M059J (cell line): ENCODE measurements around the gene RASL10A. TPM values are rescaled to one million over a fixed set of nuclear protein-coding genes. Genes with fewer than 3 reads are reported as not detected.
"Not testable (repeated sequence)": the region's sequence is repeated elsewhere in the genome, so short reads cannot be mapped to it uniquely, and the experiment has no call there.

Experiments
- DNase-seq: peaks from one replicate; pipeline ENCODE4 v3.0.0-alpha.2; 2012; ENCODE audit warnings: low read depth
- total RNA-seq: library from RNA; depleted of rRNA; stranded (reverse); fragments of >200 nt; shearing (Covaris generic); gene quantifications from 2 replicates; pipeline ENCODE4 v1.2.3, GENCODE V29; 2014; rRNA removed

The RASL10A gene, protein sequence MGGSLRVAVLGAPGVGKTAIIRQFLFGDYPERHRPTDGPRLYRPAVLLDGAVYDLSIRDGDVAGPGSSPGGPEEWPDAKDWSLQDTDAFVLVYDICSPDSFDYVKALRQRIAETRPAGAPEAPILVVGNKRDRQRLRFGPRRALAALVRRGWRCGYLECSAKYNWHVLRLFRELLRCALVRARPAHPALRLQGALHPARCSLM
- 0.07 TPM in 1 of 2 replicates, not detected in the other for total RNA-seq

DNA sequence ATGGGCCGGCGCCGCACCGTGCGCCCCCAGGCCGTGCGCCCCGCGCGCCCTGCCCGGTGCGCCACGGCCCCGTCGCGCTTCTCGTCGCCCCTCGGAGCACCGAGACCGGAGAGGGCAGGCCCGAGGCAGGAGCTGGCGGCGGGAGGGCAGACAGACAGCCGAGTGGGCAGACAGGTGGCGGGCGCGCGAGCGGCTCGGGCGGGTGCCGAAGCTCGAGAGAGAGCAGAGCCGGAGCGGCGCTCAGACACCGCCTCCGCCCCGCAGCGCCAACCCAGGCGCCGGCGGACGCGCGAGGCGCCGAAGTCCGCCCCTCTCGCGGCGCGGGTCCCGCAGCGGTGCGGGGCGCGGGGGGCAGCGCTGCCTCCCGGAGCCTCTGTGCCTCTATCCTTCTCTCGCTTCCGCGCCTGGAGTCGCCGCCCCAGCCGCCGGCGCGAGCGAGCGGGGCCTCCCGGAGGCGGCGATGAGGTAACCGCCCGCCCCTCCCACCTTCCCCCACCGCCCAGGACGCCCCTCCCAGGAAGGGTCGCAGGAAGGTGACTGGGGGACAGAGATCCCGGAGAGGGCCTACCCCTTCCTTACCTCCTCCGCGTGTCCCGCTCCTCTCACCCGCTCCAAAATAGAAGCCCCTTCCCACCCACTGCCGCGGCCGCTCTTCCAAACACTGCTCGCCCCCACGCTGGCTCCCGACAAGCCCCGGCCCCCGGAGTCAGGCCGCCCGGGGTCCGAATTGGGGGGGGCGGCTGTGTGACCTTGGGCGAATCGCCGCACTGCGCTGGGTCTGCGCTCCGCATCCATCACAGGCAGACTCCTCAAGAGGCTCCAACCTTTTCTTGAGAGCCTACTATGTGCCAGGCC is at the start of gene RASL10A:
Gene RASL10A, minus strand, starts transcription at position 412 of the 855 bp plus-strand sequence. CDS start 451 bp downstream, outside the sequence.
- no peak for DNase-seq

DNA sequence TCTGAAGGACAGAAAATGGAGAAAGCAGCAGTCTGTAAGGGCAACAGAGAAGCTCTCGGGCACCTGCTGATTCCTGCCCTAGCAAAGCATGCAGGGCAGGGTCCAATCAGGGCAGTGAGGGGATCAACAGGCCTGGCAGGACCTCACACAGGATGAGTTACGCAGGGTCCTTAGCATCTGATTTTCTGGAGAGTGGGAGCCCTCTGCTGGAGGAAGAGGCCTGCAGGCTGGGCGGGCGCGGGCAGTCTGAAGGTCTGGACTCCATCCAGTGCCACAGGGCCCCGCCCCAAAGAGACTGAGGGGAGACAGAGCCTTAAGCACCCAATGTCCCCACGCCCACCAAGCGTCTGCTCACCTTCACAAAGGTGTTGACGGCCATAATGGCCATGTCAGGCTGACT is 44.0 kb upstream of the RASL10A start:
- DNase-seq, result no peak

DNA sequence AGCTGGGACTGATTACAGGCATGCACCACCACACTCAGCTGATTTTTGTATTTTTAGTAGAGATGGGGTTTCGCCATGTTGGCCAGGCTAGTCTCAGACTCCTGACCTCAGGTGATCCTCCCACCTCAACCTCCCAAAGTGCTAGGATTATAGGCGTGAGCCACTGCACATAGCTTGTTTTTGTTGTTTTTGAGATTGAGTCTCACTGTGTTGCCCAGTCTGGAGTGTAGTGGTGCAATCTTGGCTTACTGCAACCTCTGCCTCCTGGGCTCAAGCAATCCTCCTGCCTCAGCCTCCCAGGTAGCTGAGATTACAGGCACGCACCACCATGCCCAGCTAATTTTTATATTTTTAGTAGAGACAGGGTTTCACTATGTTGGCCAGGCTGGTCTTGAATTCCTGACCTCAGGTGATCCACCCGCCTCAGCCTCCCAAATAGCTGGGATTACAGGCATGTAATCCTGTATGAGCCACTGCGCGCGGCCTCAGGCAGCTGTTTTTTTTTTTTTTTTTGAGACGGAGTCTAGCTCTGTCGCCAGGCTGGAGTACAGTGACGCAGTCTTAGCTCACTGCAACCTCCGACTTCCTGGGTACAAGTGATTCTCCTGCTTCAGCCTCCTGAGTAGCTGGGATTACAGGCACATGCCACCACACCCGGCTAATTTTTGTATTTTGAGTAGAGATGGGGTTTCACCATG is 41.8 kb upstream of the RASL10A start:
- not testable (repeated sequence) for DNase-seq

DNA sequence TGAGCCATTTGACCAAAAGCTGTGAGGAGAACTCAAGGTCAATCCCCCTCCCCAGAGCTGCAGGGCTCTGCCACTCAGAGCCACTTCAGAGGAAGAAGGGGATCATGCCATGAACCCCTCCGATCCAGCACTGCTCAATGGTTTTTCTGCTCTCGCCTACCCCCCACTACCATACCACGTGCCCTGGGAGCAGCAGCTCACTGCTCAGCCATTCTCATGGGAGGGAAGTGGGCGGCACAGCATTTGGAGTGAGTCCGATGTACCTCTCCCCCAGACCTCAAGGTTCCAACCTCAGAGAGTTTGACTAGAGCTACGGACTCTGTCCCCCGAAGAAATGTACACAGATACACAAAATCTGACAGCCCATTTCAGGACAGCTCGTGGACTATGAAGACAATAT is 38.4 kb upstream of the RASL10A start:
- no peak for DNase-seq

DNA sequence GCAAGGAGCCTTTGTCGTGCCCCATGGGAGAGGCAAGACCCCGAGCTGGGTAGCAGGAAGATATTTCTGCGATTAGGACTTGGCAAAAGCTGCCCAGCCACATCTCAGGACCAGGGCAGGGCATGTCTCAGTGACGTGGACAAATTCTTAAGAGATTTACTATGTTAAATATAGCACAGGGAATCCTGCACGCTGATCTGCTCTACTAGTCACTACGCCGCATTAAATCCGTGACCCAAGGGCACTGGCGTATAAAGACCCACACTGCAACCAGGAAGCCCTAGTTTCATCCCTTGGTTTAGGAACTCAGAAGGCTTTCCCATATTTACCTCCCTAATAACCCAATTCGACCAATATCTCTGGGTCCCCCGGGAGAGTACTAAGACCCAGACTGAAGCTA is 37.8 kb upstream of the RASL10A start:
- no peak for DNase-seq

DNA sequence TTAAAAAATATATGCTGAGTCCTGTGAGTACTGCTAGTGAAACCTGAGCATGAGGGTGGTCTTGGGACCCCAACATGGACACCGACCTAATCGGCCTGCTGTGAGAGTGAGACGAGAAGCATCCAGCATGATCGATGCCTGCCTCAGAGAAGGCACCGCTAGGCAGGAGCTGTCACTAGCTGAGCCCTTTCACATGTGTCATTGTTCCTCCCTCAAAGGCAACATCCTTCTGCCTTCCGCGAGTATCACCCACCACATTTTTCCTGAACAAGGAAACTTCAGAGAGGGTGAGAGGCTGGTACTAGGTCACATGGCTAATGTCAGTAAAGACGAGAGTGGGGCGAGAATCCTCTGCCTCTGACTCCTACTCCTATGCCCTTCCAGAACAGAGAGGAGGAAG is 37.3 kb upstream of the RASL10A start:
- DNase-seq, result no peak

DNA sequence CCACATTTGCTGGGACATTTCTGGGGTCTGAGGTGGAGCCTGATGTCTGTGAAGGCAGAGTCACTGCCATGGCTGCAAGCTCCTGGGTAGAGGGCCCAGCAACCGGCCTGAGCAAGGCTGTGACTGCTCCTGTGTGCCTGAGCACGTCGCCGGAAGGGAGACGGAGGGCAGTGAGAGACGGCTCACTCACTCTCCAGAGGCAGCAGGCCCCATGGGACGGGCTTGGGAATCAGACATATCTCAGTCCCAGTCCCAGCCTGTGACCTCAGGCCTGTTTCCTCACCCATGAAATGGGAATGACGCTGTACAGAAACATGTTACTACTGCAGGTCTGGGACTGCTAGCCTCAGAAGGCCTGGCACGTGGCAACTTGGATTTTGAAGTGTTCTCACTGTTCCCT is 36.4 kb upstream of the RASL10A start:
- no peak for DNase-seq

DNA sequence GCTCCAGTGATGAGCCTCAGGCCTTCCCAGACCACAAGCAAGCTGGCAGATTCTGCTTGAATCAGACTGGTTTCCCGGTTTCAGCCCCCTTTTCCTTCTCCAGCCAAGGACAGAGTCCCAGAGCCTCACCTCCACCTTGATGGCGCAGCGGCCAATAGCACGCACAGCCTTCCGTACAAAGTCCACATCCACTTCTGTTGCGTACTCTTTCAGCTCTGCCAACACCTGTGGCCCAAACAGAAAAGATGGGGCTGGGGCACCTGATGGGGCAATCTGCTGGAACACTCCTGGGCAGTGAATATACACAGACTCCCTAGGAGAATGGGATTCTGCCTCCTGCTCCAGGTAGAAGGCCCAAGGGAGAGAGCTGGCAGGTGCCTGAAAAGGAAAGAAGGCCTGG is 35.5 kb upstream of the RASL10A start:
- no peak for DNase-seq

DNA sequence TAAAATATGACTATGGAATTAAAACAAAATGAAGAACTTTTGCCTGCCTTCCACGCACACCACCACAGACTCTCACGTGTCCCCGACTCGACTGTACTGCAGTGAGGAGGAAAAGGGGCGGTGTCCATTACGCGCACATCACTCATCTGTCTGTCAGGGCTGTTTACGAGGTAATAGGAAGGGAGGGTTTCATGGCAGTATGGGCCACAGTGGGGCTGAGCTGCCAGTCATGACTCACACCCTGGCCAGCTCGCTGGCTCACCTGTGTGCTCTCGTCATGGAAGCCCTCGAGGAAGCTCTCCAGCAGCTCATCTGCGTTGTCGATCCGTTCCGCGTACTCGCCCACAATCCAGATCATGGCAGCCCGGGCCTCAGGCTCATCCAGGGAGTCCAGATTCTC is 33.5 kb upstream of the RASL10A start:
- peak; percentile 28 for DNase-seq

DNA sequence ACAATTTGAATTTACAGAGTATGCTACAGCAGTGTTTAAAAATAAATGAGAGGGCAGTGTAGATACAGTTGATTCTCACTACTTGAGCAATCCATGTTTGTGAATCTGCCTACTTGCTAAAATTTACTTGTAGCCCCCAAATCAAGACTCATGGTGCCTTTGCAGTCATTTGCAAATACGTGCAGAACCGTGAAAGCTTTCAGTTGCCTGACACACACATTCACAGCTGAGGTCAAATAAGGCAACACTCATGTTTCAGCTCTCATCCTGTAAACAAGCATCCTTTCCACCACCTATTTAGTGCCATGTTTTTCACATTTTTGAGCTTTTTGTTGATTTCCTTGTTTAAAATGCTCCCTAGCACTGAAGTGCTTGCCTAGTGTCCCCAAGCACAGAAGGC is 32.5 kb upstream of the RASL10A start:
- no peak for DNase-seq

DNA sequence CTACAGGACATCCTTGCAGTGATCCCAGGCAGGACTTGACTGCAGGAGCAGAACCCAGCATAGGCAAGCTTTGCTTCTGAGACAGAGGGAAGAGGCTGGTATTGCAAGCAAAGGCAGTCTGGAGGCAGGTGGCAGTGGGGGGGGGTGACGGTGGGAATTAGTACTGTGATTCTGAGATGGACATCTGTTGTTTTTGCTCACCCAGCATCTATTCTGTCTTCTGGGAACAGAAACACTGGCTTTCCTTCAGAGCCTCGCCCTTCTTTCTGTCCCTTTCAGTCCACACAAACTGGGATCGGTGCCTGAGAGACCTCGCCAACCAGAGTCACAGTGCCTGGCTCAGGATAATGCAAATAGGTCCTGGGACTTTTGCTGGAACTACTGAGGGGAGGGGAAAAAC is 31.2 kb upstream of the RASL10A start:
- DNase-seq, result no peak

DNA sequence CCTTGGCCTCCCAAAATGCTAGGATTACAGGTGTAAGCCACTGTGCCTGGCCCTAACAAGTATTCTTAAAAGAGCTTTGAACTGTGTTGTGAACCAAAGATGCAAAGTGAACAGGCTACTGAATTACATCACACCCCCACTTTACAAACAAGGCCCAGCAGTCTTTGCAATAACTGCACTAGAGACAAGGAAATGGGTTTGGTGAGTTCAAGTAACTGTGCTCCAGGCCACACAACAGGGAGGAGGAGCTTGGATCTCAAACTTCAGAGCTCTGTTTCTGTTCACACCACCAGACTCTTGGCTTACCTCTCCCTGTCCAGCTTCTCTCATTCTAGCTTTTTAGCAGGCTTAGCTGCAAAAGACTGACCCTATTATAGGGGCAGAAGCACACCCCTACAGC is 30.4 kb upstream of the RASL10A start:
- no peak for DNase-seq

DNA sequence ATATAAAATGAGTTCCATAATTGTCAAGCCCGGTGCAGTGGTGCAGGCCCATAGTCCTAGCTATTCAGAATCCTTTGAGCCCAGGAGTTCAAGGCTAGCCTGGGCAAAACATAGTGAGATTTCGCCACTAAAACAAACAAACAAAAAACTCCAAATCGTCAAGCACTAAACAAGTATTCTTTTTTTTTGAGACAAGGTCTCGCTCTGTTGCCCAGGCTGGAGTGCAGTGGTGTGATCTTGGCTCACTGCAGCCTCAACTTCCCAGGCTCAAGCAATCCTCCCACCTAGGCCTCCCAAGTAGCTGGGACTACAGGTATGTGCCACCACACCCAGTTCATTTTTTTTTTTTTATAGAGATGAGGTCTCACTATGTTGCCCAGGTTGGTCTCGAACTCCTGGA is 29.4 kb upstream of the RASL10A start:
- not testable (repeated sequence) for DNase-seq

DNA sequence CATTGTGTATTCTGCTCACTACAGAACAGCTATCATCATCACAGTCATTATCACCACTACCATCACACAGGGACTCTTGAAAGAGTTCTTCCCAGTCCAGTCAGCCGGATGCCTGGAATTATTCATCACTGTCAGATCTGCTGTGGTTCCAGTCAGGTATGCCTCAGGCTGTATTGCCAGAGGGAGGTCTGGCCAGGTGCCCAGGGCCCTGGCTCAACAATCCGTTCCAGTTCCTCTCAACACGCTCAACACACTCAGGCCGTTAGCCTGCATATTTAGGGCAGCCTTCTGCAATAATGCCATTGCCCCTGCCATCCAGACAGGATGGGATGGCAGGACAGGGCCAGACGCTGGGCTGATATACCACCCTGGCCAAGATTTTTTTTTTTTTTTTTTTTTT is 28.6 kb upstream of the RASL10A start:
- peak; percentile 96 for DNase-seq

DNA sequence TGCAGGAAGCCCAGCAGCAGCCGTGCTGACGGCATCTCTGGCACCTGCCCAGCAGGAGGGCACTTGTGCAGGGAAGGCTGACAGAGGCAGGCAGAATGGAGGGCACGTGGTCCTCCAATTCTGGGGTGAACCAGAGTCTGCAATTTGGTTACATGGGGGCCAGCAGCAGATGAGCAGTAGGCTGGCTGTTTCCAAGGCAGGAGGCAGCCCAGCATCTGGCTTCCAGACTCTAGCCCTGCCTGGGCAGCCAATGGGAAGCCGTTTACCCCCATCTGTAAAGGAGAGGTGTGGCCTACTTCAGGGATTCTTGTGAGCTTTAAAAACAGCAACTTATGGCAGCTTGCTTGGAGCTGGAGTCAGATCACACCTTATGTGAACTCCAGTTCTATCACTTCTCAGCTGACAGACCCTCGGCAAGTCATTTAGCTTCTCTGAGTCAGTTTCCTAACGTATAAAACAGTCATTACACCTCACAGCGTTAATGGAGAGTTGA is 27.9 kb upstream of the RASL10A start:
- DNase-seq, result peak; percentile 52

DNA sequence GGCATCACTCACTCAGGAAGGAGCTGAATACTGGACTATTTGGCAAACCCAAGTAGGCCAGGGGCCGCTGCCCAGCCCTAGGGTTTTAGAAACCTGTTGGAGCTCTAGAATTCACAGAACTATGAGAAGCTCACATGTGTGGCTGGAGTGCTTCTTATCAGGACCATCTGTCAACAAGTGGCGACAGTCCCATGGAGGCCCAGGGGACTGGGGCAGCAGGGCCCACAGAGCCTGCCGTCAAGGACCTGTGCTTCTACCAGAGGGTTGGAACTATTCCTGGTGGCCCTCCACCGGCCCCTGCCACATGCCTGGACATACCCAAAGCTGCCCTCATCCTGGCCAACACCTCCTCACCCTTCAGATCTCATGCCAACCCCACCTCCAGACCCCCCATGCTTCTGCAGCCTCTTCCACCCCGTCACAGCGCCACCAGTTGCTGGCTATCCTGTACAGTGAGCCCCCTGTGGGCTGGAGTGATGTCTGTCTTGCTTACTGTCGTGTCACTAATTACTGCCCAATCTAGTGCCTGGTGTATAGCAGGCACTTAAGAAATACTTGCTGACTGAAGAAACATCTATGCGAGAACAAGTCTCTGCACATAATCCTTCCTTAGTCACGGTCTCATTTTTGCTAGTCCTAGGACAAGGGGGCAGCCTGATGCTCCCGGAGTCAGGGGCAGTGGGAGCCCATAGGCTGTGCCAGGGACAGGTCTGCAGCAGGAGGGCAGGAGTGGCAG is 27.2 kb upstream of the RASL10A start:
- no peak for DNase-seq

DNA sequence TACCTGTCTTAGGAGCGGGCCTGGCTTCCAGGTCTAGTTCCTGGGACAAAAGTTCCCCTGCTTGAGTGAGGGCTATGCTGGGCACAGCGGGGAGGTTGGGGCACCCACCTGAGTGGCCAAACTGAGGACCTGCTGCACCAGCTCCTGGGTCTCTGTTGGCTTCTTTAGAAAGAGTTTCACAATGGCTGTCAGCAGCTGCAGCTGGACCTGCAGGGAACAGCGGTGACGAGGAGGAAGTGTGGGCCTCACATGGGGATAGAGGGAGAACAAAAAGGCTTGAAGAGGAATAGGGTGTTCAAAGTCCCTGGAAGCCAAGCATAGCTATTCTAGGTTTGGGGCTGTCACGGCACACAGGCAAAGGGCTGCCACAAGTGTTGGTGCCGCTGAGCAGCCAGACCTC is 26.7 kb upstream of the RASL10A start:
- no peak for DNase-seq

DNA sequence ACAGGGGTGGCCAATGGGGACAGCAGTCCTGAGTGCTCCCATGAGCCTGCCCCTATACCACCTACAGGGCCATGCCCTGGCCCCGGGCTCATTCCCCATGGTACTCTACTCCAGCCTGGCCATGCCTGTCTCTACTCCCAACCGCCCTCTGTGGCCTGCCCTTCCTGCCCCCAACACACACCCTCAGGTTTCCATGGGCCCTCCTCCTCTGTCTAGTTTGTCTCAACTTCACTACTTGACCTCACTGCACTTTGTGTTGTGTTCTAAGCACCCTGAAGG is 26.3 kb upstream of the RASL10A start:
- DNase-seq, result no peak

DNA sequence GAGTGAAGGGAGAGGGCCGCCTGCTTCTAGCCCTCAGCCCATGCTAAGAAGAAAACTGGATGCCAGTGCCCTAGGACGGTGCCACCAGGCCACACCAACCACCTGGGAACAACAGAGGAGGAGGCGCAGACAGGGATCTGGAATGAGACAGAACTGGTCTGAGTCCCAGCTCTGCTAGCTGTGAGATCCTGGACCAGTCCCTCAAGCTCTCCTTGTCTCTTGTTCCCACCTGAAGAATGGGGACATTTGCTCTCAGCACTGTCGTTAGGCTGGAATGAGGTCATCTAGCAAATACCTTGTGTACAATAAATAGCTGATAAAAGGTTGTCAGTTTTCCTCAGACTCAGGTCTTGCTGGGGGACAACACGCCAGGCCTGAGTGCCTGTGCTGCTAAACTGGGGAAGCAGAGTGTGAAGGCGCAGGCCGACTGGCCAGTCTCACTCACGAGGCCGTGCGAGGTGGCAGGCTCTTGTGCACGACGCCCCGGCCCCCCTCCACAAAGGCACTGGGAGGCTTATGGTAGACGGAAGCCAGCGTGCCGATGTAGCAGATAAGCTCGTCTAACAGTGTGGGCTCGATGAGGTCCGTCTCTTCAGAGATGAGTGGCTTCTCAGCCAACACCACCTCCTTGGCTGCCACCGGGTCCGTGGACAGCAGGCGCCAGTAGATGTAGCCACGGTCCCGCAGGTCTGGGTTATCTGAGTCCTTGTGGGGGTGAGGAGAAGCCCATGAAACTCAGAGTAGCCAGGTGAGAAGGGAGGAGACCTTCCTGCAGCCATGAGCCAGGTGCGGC is 25.8 kb upstream of the RASL10A start:
- DNase-seq, result no peak

DNA sequence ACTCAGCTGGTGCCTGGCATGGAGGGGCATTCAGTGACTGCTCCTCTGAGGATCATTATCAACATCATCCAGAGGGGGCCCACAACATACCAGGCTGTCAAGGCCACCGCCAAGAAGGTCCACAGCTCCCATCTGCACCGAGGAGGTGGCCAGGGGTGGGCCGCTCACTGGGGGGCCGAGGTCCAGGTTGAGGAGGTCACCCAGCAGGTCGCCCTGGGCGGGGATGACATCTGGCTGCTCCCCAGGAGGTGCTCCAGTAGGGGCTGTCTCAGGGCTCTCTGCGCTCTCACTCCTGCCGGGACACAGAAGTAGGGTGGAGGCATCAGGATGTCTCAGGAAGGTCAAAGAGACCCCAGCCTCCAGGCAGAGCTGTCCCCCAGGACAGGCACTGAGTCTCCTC is 25.1 kb upstream of the RASL10A start:
- no peak for DNase-seq
